H9 (cell line): ENCODE results near the gene CHSY3. TPM values are rescaled to one million over a fixed set of nuclear protein-coding genes. Genes with fewer than 3 reads are reported as not detected.

Source experiments
- DNase-seq: peaks from one replicate; pipeline ENCODE4 v3.0.0-alpha.2; 2017
- H2AFZ ChIP-seq: one replicate; pipeline ENCODE4 v1.6.1; 2013; ENCODE audit warnings: mild to moderate bottlenecking, low read length, control low read depth, moderate library complexity
- H2AK5ac ChIP-seq: 2 replicates; pipeline ENCODE4 v1.6.1; 2013; ENCODE audit warnings: low read length, control low read depth, mixed read lengths; ENCODE audit not compliant: insufficient read length
- H2BK120ac ChIP-seq: one replicate; pipeline ENCODE4 v1.6.1; 2013; ENCODE audit warnings: low read depth, mild to moderate bottlenecking, low read length, control low read depth, inconsistent platforms; ENCODE audit not compliant: poor library complexity, severe bottlenecking
- H2BK12ac ChIP-seq: 2 replicates; pipeline ENCODE4 v1.6.1; 2013; ENCODE audit warnings: low read length, control low read depth, mixed read lengths, low read depth; ENCODE audit not compliant: insufficient read length
- H2BK15ac ChIP-seq: 2 replicates; pipeline ENCODE4 v1.6.1; 2013; ENCODE audit warnings: low read depth, low read length, control low read depth
- H2BK20ac ChIP-seq: one replicate; pipeline ENCODE4 v1.6.1; 2013; ENCODE audit warnings: low read depth, mild to moderate bottlenecking, low read length, control low read depth, inconsistent platforms; ENCODE audit not compliant: poor library complexity, severe bottlenecking
- H2BK5ac ChIP-seq: 2 replicates; pipeline ENCODE4 v1.6.1; 2013; ENCODE audit warnings: low read length, control low read depth, mixed read lengths; ENCODE audit not compliant: insufficient read length
- H3K14ac ChIP-seq: 2 replicates; pipeline ENCODE4 v1.6.1; 2013; ENCODE audit warnings: low read length, control low read depth; ENCODE audit not compliant: insufficient read depth
- H3K18ac ChIP-seq: 2 replicates; pipeline ENCODE4 v1.6.1; 2013; ENCODE audit warnings: low read depth, mild to moderate bottlenecking, mixed read lengths, low read length, control low read depth; ENCODE audit not compliant: insufficient read length
- H3K23ac ChIP-seq: 2 replicates; pipeline ENCODE4 v1.6.1; 2013; ENCODE audit warnings: low read length, control low read depth, mixed read lengths, low read depth; ENCODE audit not compliant: insufficient read length
- H3K23me2 ChIP-seq: 2 replicates; pipeline ENCODE4 v1.6.1; 2013; ENCODE audit warnings: low read depth, mild to moderate bottlenecking, mixed read lengths, low read length, control low read depth; ENCODE audit not compliant: insufficient read length, poor library complexity, severe bottlenecking
- H3K27ac ChIP-seq: 2 replicates; pipeline ENCODE4 v1.5.1; 2013; ENCODE audit warnings: low read length, control low read depth, mixed read lengths, low read depth; ENCODE audit not compliant: insufficient read length
- H3K27me3 ChIP-seq: 2 replicates; pipeline ENCODE4 v1.6.1; 2013; ENCODE audit warnings: low read length, control low read depth, inconsistent platforms; ENCODE audit not compliant: insufficient read depth
- H3K4ac ChIP-seq: 2 replicates; pipeline ENCODE4 v1.6.1; 2013; ENCODE audit warnings: low read depth, mild to moderate bottlenecking, control low read depth, inconsistent platforms, low read length, moderate library complexity
- H3K4me1 ChIP-seq: 2 replicates; pipeline ENCODE4 v1.6.1; 2013; ENCODE audit warnings: low read length, control low read depth, inconsistent platforms; ENCODE audit not compliant: insufficient read depth
- H3K4me2 ChIP-seq: 2 replicates; pipeline ENCODE4 v1.6.1; 2013; ENCODE audit warnings: low read length, control low read depth, mixed read lengths; ENCODE audit not compliant: insufficient read length, insufficient read depth
- H3K56ac ChIP-seq: 2 replicates; pipeline ENCODE4 v1.6.1; 2013; ENCODE audit warnings: low read depth, mild to moderate bottlenecking, mixed read lengths, low read length, control low read depth; ENCODE audit not compliant: insufficient read length
- H3K79me1 ChIP-seq: 2 replicates; pipeline ENCODE4 v1.6.1; 2013; ENCODE audit warnings: low read depth, mild to moderate bottlenecking, moderate library complexity, low read length, control low read depth, inconsistent platforms; ENCODE audit not compliant: insufficient read depth, poor library complexity, severe bottlenecking
- H3K79me2 ChIP-seq: 2 replicates; pipeline ENCODE4 v1.6.1; 2013; ENCODE audit warnings: low read length, control low read depth, inconsistent platforms; ENCODE audit not compliant: insufficient read depth
- H3K9ac ChIP-seq: 2 replicates; pipeline ENCODE4 v1.6.1; 2013; ENCODE audit warnings: low read length, control low read depth, mixed read lengths; ENCODE audit not compliant: insufficient read length; ENCODE audit errors: extremely low read depth
- H3K9me3 ChIP-seq: one replicate; pipeline ENCODE4 v1.6.1; 2013; ENCODE audit warnings: low read depth, low read length, inconsistent platforms; ENCODE audit not compliant: control insufficient read depth
- H3T11ph ChIP-seq: one replicate; pipeline ENCODE4 v1.6.1; 2013; ENCODE audit warnings: mild to moderate bottlenecking, low read length, control low read depth, inconsistent platforms
- H4K20me1 ChIP-seq: one replicate; pipeline ENCODE4 v1.6.1; 2013; ENCODE audit not compliant: control insufficient read depth, insufficient read length, insufficient read depth
- H4K5ac ChIP-seq: 2 replicates; pipeline ENCODE4 v1.6.1; 2013; ENCODE audit warnings: low read depth, mild to moderate bottlenecking, mixed read lengths, low read length, control low read depth; ENCODE audit not compliant: insufficient read length
- H4K8ac ChIP-seq: replicated peaks from 2 replicates; pipeline ENCODE4 v1.6.1; 2013; ENCODE audit warnings: low read length, control low read depth, mixed read lengths, low read depth; ENCODE audit not compliant: insufficient read length
- H4K91ac ChIP-seq: 2 replicates; pipeline ENCODE4 v1.6.1; 2013; ENCODE audit warnings: low read depth, mild to moderate bottlenecking, moderate library complexity, mixed read lengths, low read length, control low read depth; ENCODE audit not compliant: insufficient read length
- H3K27ac Mint-ChIP-seq, 3 experiments: 2 replicates in 2 of 3; 3 replicates in 1 of 3; pipeline ENCODE4 v1.8.0; 2020 to 2021; ENCODE audit warnings: mixed read lengths in 3 of 3, mild to moderate bottlenecking in 1 of 3, moderate library complexity in 1 of 3
- H3K27me3 Mint-ChIP-seq: 2 replicates; pipeline ENCODE4 v1.8.0; 2021; ENCODE audit warnings: low read depth, mild to moderate bottlenecking, moderate library complexity, mixed read lengths
- H3K36me3 Mint-ChIP-seq, 3 experiments: 2 replicates in 2 of 3; 3 replicates in 1 of 3; pipeline ENCODE4 v1.8.0; 2020 to 2021; ENCODE audit warnings: low read depth in 3 of 3, mixed read lengths in 3 of 3; ENCODE audit not compliant: insufficient read depth in 1 of 3
- H3K4me1 Mint-ChIP-seq, 2 experiments: 2 replicates each; pipeline ENCODE4 v1.8.0; 2020; ENCODE audit warnings: mixed read lengths in 2 of 2
- H3K4me3 Mint-ChIP-seq, 2 experiments: 2 replicates in 1 of 2; 3 replicates in 1 of 2; pipeline ENCODE4 v1.8.0; 2020 to 2021; ENCODE audit warnings: mild to moderate bottlenecking in 2 of 2, mixed read lengths in 2 of 2, moderate library complexity in 1 of 2
- H3K9me3 Mint-ChIP-seq, 2 experiments: 2 replicates in 1 of 2; 3 replicates in 1 of 2; pipeline ENCODE4 v1.8.0; 2020; ENCODE audit warnings: mild to moderate bottlenecking in 2 of 2, mixed read lengths in 2 of 2, moderate library complexity in 1 of 2
- WGBS: extraction: QIAGEN DNeasy Blood & Tissue Kit; methylation state at CpG from one replicate; pipeline ENCODE4 v1.1.7; 2013; ENCODE audit warnings: missing lambda C conversion rate, low lambda C conversion rate, mixed read lengths; ENCODE audit not compliant: insufficient read length; ENCODE audit errors: extremely low coverage; 5-methylcytosine and 5-hydroxymethylcytosine counted together
- total RNA-seq: library from RNA; stranded (reverse); gene quantifications from 2 replicates; pipeline ENCODE4 v1.2.1, GENCODE V29; 2021
- TF ChIP-seq, protein P1 (sequence below): fragments of 200-600 bp; sonication (generic); conservative IDR thresholded peaks from 3 replicates; pipeline ENCODE4 v1.8.0; 2021; ENCODE audit warnings: antibody characterized with exemption, mild to moderate bottlenecking

CHSY3 gene
- total RNA-seq, 1 experiment from 2014 or later = 0.37 TPM

DNA sequence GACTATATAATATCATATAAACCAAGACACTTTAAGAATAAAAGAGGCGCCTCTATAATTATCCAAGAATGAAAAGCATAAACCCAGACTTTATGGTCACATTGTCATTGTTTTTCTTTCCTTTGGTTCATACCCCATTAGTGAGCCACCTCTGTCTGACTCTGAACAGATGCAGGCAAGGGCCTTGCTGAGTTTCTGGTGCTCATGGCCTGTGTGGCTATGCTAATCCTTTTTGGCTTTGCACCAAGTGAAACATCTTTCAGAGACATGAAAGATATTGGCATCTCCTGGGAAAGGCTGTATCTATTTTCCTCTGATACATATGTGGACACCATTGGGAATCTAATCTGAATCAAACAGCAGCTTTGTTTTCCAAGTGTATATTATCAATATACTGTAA lies 222.5 kb downstream of the CHSY3 start:
- H2BK5ac ChIP-seq = no peak overlapping the region
- H4K5ac ChIP-seq = no peak overlapping the region
- H3K56ac ChIP-seq = no peak overlapping the region
- no peaks in the 10 kb centered on the region for H3K79me2 ChIP-seq
- H4K8ac ChIP-seq = no peak overlapping the region
- no peak for DNase-seq
- H3K9me3 ChIP-seq = no peaks in the 10 kb centered on the region
- no peaks in the 10 kb centered on the region for H3K9me3 Mint-ChIP-seq
- H2BK20ac ChIP-seq = no peak overlapping the region
- H3T11ph ChIP-seq = no peak overlapping the region
- WGBS = no CpG with 5 or more reads among the region's 1 CpG
- no peak overlapping the region for H3K23ac ChIP-seq
- peaks cover 1% of the 10 kb centered on the region; the same call in 1 of the 2 replicates for H3K27me3 Mint-ChIP-seq
- H3K23me2 ChIP-seq = no peaks in the 10 kb centered on the region
- H3K4me1 Mint-ChIP-seq = 0 out of 4 replicates have a peak, but pooled peaks cover 3% of the 10 kb centered on the region in 2 experiments
- no peak overlapping the region for H2BK12ac ChIP-seq
- no peaks in the 10 kb centered on the region for H3K27me3 ChIP-seq
- no peak overlapping the region for H3K27ac ChIP-seq
- H3K18ac ChIP-seq = no peak overlapping the region
- H3K36me3 Mint-ChIP-seq = no peaks in the 10 kb centered on the region
- H3K4me2 ChIP-seq = no peak overlapping the region
- H2AK5ac ChIP-seq = no peak overlapping the region
- no peaks in the 10 kb centered on the region for H3K4me1 ChIP-seq
- no peak overlapping the region for H3K14ac ChIP-seq
- H2BK15ac ChIP-seq = no peak overlapping the region
- H3K4ac ChIP-seq = no peak overlapping the region
- H4K20me1 ChIP-seq = no peaks in the 10 kb centered on the region
- no peak overlapping the region for H3K4me3 Mint-ChIP-seq
- no peak overlapping the region for H3K9ac ChIP-seq
- no peak overlapping the region for H4K91ac ChIP-seq
- TF ChIP-seq, protein P1, sequence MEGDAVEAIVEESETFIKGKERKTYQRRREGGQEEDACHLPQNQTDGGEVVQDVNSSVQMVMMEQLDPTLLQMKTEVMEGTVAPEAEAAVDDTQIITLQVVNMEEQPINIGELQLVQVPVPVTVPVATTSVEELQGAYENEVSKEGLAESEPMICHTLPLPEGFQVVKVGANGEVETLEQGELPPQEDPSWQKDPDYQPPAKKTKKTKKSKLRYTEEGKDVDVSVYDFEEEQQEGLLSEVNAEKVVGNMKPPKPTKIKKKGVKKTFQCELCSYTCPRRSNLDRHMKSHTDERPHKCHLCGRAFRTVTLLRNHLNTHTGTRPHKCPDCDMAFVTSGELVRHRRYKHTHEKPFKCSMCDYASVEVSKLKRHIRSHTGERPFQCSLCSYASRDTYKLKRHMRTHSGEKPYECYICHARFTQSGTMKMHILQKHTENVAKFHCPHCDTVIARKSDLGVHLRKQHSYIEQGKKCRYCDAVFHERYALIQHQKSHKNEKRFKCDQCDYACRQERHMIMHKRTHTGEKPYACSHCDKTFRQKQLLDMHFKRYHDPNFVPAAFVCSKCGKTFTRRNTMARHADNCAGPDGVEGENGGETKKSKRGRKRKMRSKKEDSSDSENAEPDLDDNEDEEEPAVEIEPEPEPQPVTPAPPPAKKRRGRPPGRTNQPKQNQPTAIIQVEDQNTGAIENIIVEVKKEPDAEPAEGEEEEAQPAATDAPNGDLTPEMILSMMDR = no peak
- H3K79me1 ChIP-seq = no peaks in the 10 kb centered on the region
- no peak overlapping the region for H2BK120ac ChIP-seq
- H3K27ac Mint-ChIP-seq = no peak overlapping the region
- H2AFZ ChIP-seq = no peak overlapping the region
